ENCODE data around the gene PAM. TPM values are rescaled to one million over a fixed set of nuclear protein-coding genes. Genes with fewer than 3 reads are reported as not detected.
"Not testable (repeated sequence)": the region's sequence is repeated elsewhere in the genome, so short reads cannot be mapped to it uniquely, and the experiment has no call there.

Gene PAM
- total RNA-seq, 2 experiments from 2014 or later: 15.1 to 16.1 TPM

DNA sequence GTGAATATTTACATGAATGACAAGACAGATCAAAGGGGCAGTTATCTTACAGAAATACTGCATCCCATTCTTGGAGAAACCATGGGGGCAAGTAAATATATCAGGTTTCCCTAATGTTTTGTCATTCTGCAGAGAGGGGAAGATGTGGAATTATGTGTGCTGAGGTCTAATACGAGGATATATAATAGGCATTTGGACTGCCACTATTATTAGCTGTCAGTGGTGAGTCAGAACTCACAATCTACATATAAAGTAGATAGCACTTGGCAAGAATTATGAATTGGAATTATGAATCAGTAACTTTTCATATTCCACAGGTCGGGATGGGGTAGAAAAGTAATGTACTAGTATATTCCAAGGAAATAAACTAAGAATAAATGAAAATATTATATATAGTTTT is 243.1 kb downstream of the PAM start:
- H3K4me1 ChIP-seq (ENCODE audit: insufficient read depth, low read length): no peaks in the 10 kb centered on the region
- Mint-ChIP-seq H3K27ac (no peak overlapping the region), H3K36me3 (ENCODE audit: low read depth) (no peaks in the 10 kb centered on the region), H3K9me3 (no peaks in the 10 kb centered on the region), H3K4me3 (no peak overlapping the region), H3K27me3 (no peaks in the 10 kb centered on the region), H3K4me1 (ENCODE audit: low read depth) (peaks cover 10% of the 10 kb centered on the region)
- no peaks in the 10 kb centered on the region for H3K36me3 ChIP-seq (ENCODE audit: insufficient read depth, low read length)
- H3K9me3 ChIP-seq (ENCODE audit: control insufficient read depth in 1 of 2, insufficient read depth in 1 of 2, low read length in 2 of 2): peaks cover 0 to 7% of the 10 kb centered on the region in 2 experiments
- ChIA-PET POLR2A (no interaction called here), CTCF (no interaction called here)
- intact Hi-C loops (cut with DNase I, micrococcal nuclease): no loop called here
- H3K4me3 ChIP-seq (ENCODE audit: low read length): no peak overlapping the region
- H3K27ac ChIP-seq (ENCODE audit: low read depth in 1 of 2, low read length in 2 of 2): no peak overlapping the region
- no peaks in the 10 kb centered on the region for H3K27me3 ChIP-seq (ENCODE audit: control insufficient read depth in 1 of 2, insufficient read depth in 2 of 2, low read length in 2 of 2)
- no peak for DNase-seq
- no peak for ATAC-seq (ENCODE audit: poor library complexity)
- TF ChIP-seq, protein P1, sequence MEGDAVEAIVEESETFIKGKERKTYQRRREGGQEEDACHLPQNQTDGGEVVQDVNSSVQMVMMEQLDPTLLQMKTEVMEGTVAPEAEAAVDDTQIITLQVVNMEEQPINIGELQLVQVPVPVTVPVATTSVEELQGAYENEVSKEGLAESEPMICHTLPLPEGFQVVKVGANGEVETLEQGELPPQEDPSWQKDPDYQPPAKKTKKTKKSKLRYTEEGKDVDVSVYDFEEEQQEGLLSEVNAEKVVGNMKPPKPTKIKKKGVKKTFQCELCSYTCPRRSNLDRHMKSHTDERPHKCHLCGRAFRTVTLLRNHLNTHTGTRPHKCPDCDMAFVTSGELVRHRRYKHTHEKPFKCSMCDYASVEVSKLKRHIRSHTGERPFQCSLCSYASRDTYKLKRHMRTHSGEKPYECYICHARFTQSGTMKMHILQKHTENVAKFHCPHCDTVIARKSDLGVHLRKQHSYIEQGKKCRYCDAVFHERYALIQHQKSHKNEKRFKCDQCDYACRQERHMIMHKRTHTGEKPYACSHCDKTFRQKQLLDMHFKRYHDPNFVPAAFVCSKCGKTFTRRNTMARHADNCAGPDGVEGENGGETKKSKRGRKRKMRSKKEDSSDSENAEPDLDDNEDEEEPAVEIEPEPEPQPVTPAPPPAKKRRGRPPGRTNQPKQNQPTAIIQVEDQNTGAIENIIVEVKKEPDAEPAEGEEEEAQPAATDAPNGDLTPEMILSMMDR (IDR thresholded peaks at IDR 0.05): no peak

DNA sequence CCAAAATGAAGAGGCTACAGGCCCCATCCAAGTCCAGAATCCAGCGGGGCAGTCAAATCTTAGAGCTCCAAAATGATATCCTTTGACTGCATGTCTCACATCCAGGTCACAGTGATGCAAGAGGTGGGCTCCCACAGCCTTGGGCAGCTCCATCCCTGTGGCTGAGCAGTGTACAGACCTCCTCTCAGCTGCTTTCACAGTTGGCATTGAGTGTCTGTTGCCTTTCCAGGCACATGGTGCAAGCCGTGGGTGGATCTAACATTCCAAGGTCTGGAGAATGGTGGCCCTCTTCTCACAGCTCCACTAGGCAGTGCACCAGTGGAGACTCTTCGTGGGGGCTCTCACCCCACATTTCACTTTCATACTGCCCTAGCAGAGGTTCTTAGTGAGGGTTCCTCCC is 244.1 kb downstream of the PAM start:
- H3K27me3 ChIP-seq (ENCODE audit: control insufficient read depth in 1 of 2, insufficient read depth in 2 of 2, low read length in 2 of 2): no peaks in the 10 kb centered on the region
- H3K4me3 ChIP-seq (ENCODE audit: low read length): no peak overlapping the region
- CTCF ChIA-PET: no interaction called here
- Mint-ChIP-seq H3K9me3 (no peaks in the 10 kb centered on the region), H3K27me3 (no peaks in the 10 kb centered on the region), H3K36me3 (ENCODE audit: low read depth) (no peaks in the 10 kb centered on the region), H3K4me3 (no peak overlapping the region), H3K4me1 (ENCODE audit: low read depth) (peaks cover 10% of the 10 kb centered on the region), H3K27ac (no peak overlapping the region)
- peaks cover 0 to 7% of the 10 kb centered on the region in 2 experiments for H3K9me3 ChIP-seq (ENCODE audit: control insufficient read depth in 1 of 2, insufficient read depth in 1 of 2, low read length in 2 of 2)
- no peak for ATAC-seq (ENCODE audit: poor library complexity)
- no peak for DNase-seq
- no peaks in the 10 kb centered on the region for H3K4me1 ChIP-seq (ENCODE audit: insufficient read depth, low read length)
- intact Hi-C loops (cut with DNase I, micrococcal nuclease): no loop called here
- no peak overlapping the region for H3K27ac ChIP-seq (ENCODE audit: low read depth in 1 of 2, low read length in 2 of 2)
- TF ChIP-seq, protein P1 (IDR thresholded peaks at IDR 0.05): no peak
- H3K36me3 ChIP-seq (ENCODE audit: insufficient read depth, low read length): no peaks in the 10 kb centered on the region
- POLR2A ChIA-PET: no interaction called here

DNA sequence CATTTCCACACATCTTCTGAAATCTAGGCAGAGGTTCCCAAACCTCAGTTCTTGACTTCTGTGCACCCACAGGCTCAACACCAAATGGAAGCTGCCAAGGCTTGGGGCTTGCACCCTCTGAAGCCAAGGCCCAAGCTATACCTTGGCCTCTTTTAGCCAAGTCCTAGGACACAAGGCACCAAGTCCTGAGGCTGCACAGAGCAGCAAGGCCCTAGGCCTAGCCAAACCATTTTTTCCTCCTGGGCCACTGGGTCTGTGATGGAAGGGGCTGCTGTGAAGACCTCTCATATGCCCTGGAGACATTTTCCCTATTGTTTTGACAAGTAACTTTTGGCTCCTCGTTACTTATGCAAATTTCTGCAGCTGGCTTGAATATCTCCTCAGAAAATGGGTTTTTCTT is 244.5 kb downstream of the PAM start:
- H3K4me1 ChIP-seq (ENCODE audit: insufficient read depth, low read length); H3K36me3 ChIP-seq (ENCODE audit: insufficient read depth, low read length); H3K36me3 Mint-ChIP-seq (ENCODE audit: low read depth); intact Hi-C loops (cut with DNase I, micrococcal nuclease); POLR2A ChIA-PET; H3K27me3 Mint-ChIP-seq; H3K27ac ChIP-seq (ENCODE audit: low read depth in 1 of 2, low read length in 2 of 2); H3K4me3 Mint-ChIP-seq; H3K27me3 ChIP-seq (ENCODE audit: control insufficient read depth in 1 of 2, insufficient read depth in 2 of 2, low read length in 2 of 2); H3K27ac Mint-ChIP-seq; H3K9me3 ChIP-seq (ENCODE audit: control insufficient read depth in 1 of 2, insufficient read depth in 1 of 2, low read length in 2 of 2); H3K4me1 Mint-ChIP-seq (ENCODE audit: low read depth); ATAC-seq (ENCODE audit: poor library complexity); DNase-seq; CTCF ChIA-PET; H3K4me3 ChIP-seq (ENCODE audit: low read length); H3K9me3 Mint-ChIP-seq: not testable (repeated sequence)

DNA sequence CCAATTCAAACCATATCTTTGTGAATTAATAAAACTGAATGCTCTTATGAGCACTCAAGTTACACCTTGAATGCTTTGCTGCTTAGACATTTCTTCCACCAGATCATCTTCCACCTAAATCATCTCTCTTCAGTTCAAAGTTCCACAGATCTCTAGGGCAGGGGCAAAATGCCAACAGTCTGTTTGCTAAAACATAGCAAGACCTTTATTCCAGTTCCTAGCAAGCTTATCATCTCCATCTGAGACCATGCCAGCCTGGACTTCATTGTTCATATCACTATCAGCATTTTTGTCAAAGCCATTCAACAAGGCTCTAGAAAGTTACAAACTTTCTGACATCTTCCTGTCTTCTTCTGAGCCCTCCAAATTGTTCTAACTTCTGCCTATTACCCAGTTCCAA is 245.0 kb downstream of the PAM start:
- H3K27ac ChIP-seq (ENCODE audit: low read depth in 1 of 2, low read length in 2 of 2): no peak overlapping the region
- Mint-ChIP-seq H3K4me1 (ENCODE audit: low read depth) (peaks cover 6% of the 10 kb centered on the region), H3K4me3 (no peak overlapping the region), H3K27ac (no peak overlapping the region), H3K9me3 (no peaks in the 10 kb centered on the region), H3K27me3 (no peaks in the 10 kb centered on the region), H3K36me3 (ENCODE audit: low read depth) (no peaks in the 10 kb centered on the region)
- CTCF ChIA-PET: no interaction called here
- H3K9me3 ChIP-seq (ENCODE audit: control insufficient read depth in 1 of 2, insufficient read depth in 1 of 2, low read length in 2 of 2): peaks cover 0 to 7% of the 10 kb centered on the region in 2 experiments
- POLR2A ChIA-PET: no interaction called here
- DNase-seq (no peak), ATAC-seq (ENCODE audit: poor library complexity) (no peak)
- TF ChIP-seq, protein P1 (IDR thresholded peaks at IDR 0.05): no peak
- intact Hi-C loops (cut with DNase I, micrococcal nuclease): no loop called here
- no peaks in the 10 kb centered on the region for H3K36me3 ChIP-seq (ENCODE audit: insufficient read depth, low read length)
- no peak overlapping the region for H3K4me3 ChIP-seq (ENCODE audit: low read length)
- no peaks in the 10 kb centered on the region for H3K4me1 ChIP-seq (ENCODE audit: insufficient read depth, low read length)
- no peaks in the 10 kb centered on the region for H3K27me3 ChIP-seq (ENCODE audit: control insufficient read depth in 1 of 2, insufficient read depth in 2 of 2, low read length in 2 of 2)

Measured in CD4-positive, alpha-beta T cell (primary cell).